Middle frontal gyrus (tissue), 1 donor: ENCODE results near the gene DDIT3.
"Not testable (repeated sequence)": the region's sequence is repeated elsewhere in the genome, so short reads cannot be mapped to it uniquely, and the experiment has no call there.

Source experiments
- DNase-seq: peaks from one replicate; pipeline ENCODE4 v3.0.0-alpha.2; 2015; ENCODE audit warnings: low spot score; ENCODE audit errors: extremely low spot score

DDIT3 gene

DNA sequence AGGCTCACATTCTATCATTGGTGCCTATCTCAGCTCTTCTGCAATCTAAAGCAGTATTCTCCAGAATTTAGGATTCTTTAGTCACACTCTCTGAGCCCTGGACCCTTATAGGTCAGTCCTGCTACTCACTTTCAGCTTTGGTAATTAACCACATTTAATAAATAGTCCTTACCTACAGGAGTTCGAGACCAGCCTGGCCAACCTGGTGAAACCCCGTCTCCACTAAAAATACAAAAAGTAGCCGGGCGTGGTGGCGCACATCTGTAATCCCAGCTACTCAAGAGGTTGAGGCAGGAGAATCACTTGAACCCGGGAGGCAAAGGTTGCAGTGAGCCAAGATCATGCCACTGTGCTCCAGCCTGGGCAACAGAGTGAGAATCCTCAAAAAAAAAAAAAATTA, 6.6 kb downstream of the DDIT3 start:
- not testable (repeated sequence) for DNase-seq

DNA sequence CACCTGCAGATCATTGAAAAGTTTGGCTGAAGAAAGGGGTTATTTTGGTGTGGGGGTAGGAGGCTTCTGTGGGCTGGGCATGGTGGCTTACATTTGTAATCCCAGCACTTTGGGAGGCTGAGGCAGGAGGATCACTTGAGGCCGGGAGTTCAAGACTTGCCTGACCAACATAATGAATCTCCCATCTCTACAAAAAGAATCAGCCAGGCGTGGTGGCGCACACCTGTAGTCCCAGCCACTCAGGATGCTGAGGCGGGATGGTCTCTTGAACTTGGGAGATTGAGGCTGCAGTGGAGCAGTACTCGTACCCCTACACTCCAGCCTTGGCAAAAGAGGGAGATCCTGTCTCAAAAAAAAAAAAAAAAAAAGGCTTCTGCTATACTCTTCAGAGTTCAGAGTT, 7.0 kb downstream of the DDIT3 start:
- DNase-seq: no peak

DNA sequence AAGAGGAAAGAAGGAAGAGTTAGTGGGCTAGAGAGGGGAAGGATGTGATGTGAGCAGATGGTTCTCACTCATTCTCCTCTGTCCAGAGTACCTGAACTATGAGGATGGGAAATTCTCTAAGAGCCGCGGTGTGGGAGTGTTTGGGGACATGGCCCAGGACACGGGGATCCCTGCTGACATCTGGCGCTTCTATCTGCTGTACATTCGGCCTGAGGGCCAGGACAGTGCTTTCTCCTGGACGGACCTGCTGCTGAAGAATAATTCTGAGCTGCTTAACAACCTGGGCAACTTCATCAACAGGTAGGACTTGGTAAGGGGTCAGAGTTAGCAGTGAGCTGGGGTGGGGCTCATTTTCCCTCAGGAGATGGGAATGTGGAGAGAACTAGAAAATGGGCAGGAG, 7.6 kb downstream of the DDIT3 start:
- no peak for DNase-seq

DNA sequence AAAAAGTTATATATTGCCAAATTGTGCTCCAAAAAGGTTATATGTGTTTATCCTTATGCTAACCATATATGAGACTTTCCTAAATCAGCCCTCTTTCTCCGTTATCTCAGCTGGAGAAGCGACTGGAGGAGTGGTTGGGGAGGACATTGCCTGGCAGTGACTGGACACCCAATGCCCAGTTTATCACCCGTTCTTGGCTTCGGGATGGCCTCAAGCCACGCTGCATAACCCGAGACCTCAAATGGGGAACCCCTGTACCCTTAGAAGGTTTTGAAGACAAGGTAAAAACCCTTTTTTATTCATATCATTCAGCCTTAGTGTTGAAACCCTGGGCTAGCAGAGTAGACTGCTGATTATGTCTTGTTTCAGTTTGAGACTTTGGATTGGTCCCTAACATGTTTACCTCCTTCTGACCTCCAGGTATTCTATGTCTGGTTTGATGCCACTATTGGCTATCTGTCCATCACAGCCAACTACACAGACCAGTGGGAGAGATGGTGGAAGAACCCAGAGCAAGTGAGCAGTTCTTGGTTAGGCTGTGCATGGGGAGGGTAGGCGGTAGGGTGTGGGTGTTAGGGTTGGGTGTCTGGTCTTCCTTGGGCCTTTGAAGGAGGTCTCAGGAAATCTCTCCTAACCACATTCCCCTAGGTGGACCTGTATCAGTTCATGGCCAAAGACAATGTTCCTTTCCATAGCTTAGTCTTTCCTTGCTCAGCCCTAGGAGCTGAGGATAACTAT, 8.6 kb downstream of the DDIT3 start:
- no peak for DNase-seq

DNA sequence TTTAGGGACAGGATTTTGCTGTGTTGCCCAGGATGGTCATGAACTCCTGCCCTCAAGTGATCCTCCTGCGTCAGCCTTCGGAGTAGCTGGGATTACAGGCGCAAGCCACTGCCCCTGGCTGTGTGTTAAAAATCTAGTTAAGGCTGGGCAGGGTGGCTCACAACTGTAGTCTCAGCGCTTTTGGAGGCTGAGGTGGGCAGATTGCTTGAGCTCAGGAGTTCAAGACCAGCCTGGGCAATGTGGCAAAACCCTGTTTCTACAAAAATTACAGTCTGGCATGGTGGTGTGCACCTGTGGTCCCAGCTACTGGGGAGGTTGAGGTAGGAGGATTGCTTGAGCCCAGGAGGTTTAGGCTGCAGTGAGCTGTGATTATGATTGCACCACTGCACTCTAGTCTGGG, 9.2 kb downstream of the DDIT3 start:
- DNase-seq: no peak

DNA sequence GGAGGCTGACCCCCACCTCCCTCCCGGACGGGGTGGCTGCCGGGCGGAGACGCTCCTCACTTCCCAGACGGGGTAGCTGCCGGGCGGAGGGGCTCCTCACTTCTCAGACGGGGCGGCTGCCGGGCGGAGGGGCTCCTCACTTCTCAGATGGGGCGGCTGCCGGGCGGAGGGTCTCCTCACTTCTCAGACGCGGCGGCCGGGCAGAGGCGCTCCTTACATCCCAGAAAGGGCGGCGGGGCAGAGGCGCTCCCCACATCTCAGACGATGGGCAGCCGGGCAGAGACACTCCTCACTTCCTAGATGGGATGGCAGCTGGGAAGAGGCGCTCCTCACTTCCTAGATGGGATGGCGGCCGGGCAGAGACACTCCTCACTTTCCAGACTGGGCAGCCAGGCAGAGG, 12.5 kb downstream of the DDIT3 start:
- DNase-seq: not testable (repeated sequence)

DNA sequence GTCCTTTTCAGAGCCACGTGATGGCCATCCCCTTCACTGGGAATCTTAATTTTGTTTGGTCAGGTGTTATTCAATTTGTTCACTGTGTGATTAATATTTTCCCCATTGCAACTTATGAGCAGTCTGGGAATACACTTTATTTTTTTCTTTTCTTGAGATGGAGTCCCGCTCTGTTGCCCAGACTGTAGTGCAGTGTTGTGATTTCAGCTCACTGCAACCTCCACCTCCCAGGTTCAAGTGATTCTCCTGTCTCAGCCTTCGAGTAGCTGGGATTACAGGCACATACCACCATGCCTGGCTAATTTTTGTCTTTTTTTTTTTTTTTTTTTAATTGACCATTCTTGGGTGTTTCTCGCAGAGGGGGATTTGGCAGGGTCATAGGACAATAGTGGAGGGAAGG, 13.8 kb downstream of the DDIT3 start:
- not testable (repeated sequence) for DNase-seq

DNA sequence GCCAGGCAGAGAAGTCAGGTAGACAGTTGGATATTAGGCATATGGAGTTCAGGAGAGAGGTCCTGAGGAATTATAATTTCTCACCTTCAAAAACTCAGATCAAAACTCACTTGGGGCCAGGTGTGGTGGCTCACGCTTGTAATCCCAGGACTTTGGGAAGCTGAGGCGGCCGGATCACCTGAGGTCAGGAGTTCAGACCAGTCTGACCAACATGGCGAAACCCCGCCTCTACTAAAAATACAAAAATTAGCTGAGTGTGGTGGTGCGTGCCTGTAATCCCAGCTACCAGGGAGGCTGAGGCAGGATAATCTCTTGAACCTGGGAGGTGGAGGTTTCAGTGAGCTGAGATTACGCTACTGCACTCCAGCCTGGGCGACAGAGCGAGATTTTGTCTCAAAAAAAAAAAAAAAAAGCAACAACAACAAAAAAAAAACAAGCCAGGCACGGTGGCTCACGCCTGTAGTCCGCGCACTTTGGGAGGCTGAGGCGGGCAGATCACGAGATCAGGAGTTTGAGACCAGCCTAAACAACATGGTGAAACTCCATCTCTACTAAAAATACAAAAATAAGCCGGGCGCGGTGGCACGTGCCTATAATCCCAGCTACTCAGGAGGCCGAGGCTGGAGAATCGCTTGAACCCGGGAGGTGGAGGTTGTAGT, 17.9 kb downstream of the DDIT3 start:
- DNase-seq: not testable (repeated sequence)

DNA sequence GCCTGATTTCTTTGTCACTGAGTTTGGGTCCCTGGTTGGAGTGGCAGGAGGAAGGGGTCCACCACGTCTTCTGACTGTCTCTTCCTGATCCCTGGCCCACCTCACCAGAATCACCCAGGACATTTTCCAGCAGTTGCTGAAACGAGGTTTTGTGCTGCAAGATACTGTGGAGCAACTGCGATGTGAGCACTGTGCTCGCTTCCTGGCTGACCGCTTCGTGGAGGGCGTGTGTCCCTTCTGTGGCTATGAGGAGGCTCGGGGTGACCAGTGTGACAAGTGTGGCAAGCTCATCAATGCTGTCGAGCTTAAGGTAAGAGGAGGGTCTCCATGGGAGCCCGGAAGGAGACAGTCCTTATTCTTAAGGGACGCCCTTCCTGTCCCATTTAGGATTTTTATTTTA, 20.1 kb downstream of the DDIT3 start:
- DNase-seq: no peak

DNA sequence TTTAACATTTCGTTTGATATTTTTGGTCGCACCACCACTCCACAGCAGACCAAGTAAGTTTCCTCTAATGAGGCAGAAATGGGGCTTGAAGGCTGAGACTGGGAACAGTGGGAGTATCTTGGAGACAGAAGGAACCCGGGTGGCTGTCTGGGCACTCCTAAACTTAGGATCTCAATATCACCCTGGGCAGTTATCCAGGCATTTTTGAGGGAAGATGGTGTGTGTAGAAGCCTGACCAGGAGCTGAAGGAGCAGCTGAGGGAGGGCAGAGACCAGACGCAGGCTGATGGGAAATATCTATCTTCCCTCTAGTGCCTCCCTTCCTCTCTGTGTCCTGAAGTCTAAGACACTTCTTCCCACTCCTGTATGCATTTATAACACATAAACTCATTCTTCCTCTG, 21.7 kb downstream of the DDIT3 start:
- no peak for DNase-seq

DNA sequence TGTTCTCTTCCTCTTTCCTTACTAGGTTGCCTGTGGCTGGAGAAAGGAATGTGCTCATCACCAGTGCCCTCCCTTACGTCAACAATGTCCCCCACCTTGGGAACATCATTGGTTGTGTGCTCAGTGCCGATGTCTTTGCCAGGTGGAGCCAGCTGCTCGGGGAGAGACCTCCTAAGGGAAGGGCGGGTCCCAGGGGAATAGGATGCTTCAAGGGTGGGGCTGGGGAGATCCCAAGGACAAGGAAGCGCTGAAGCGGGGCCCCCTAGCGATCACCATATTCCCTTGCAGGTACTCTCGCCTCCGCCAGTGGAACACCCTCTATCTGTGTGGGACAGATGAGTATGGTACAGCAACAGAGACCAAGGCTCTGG, 22.2 kb downstream of the DDIT3 start:
- no peak for DNase-seq

DNA sequence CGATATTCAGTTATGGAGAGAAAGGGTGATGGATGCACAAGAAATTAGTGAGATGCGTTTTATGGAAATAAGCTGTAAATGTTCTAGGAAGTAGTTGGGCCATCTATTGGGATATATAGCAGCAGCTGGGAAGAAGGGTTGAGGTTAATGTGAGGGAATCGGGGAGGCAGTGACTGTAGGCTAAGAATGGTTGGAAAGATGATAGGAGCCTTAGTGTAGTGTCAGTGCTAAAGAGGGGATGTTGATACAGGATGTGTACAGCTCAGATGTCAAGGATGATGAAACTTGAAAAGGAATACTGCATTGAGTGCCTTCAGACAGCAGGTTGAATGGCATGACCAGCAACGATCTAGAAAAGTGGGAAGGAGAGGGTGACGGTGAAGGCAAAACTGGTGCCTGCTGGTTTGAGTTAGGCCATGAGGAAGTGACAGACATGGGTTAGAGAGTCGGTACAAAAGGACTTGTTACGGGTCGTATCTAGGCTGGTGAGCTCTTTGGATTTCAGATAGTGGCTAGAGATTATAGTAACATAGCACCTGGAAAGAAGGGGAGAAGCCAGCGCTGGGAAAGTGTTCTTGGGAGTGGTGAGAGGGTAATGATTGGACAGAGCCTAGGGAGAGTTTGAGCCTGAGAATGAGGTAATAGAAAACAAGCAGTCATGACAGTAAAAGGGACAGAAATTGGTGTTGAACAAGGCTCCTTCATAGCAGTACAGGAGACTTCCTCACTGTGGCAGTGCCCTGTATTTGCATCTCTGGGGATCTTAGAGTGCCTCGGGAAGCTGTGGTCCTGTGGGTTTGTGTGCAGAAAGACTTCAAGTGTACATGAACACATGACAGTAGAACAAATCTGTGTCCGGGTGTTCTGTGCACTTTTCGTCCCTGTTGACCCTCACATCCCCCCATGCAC, 22.8 kb downstream of the DDIT3 start:
- DNase-seq: no peak

DNA sequence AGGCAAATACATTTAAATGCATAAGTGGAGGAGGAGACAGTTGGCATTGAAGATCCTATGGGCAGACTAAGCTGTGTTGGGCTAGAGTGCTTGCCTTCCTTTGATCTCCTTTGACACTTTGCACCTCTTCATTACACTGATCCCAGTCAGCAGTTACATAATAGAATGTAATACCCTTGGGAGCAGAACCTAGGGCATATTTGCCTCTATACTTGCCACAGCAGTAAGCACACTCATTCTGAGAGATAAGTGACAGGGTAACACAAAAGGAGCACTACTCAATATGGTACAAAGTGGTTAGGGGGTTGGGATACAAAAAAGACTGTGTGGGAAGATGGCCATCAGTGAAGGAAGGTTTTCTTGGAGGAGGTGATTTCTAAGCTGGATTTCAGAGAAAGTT, 23.5 kb downstream of the DDIT3 start:
- no peak for DNase-seq

DNA sequence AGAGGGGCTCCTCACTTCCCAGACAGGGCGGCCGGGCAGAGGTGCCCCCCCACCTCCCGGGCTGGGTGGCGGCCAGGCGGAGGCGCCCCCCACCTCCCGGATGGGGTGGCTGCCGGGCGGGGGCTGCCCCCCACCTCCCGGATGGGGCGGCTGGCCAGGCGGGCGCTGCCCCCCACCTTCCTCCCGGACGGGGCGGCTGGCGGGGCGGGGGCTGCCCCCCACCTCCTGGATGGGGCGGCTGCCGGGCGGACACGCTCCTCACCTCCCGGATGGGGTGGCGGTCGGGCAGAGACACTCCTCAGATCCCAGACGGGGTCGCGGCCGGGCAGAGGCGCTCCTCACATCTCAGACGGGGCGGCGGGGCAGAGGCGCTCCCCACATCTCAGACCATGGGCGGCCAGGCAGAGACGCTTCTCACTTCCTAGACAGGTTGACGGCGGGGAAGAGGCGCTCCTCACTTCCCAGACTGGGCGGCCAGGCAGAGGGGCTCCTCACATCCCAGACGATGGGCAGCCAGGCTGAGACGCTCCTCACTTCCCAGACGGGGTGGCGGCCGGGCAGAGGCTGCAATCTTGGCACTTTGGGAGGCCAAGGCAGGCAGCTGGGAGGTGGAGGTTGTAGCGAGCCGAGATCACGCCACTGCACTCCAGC, 25.1 kb downstream of the DDIT3 start:
- not testable (repeated sequence) for DNase-seq

DNA sequence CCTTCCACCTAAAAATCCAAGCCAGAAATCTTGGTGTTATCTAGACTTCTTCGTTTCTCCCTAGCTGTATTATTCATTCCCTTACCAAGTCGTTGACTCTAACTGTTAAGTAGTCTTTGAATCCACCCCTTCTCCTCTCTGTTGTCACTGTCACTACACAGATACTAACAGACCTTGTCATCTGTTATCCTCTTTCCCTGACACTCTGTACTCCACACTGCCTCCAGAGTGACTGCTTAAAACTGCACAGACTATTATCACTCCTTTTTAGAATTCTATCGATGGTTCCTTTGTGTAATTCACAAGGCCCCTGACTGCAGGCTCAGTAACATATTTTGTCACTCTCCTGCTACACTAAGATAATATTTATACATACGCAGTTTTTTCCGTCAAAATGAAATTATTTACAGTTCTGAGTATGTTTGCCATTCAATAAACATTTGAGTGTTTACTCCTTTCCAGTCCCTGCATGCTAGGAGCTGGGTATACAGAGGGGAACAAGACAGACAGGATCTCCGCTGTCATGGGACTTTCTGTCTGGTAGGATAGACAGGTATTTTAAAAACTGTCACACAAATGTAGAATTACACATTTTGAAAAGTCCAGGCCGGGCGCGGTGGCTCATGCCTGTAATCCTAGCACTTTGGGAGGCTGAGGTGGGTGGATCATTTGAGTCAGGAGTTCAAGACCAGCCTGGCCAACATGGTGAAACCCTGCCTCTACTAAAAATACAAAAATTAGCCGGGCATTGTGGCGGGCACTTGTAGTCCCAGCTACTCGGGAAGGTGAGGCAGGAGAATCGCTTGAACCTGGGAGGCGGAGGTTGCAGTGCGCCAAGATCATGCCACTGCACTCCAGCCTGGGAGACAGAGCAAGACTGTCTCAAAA, 28.7 kb downstream of the DDIT3 start:
- DNase-seq: no peak

DNA sequence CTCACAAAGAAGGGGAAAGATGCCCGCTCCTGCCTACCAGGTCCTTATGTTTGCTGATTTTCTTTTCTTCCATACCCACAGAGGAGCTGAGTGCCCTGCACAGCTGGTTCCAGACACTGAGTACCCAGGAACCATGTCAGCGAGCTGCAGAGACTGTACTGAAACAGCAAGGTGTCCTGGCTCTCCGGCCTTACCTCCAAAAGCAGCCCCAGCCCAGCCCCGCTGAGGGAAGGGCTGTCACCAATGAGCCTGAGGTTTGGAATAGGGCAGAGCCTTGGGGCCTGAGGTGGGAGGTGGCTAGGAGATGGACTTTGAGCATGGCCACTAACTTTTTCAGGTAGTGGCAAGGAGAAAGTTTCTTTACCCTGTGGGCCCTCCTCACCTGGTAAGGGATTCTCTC, 30.2 kb downstream of the DDIT3 start:
- DNase-seq: no peak

DNA sequence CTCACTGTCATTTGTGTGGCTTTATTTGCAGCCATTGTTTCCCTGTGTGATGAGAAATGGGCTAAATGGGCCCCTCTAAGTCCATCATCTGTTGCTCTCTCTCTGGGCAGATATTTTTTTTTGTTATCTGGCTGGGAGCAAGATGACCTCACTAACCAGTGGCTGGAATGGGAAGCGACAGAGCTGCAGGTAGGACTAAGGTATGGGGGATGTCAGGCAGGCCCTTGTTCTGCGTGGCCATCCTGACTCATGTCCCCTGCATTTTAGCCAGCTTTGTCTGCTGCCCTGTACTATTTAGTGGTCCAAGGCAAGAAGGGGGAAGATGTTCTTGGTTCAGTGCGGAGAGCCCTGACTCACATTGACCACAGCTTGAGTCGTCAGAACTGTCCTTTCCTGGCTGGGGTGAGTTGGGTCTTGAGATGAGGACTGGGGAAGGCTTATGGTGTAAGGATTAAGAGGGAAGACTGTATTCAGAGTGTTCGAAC, 31.1 kb downstream of the DDIT3 start:
- no peak for DNase-seq

DNA sequence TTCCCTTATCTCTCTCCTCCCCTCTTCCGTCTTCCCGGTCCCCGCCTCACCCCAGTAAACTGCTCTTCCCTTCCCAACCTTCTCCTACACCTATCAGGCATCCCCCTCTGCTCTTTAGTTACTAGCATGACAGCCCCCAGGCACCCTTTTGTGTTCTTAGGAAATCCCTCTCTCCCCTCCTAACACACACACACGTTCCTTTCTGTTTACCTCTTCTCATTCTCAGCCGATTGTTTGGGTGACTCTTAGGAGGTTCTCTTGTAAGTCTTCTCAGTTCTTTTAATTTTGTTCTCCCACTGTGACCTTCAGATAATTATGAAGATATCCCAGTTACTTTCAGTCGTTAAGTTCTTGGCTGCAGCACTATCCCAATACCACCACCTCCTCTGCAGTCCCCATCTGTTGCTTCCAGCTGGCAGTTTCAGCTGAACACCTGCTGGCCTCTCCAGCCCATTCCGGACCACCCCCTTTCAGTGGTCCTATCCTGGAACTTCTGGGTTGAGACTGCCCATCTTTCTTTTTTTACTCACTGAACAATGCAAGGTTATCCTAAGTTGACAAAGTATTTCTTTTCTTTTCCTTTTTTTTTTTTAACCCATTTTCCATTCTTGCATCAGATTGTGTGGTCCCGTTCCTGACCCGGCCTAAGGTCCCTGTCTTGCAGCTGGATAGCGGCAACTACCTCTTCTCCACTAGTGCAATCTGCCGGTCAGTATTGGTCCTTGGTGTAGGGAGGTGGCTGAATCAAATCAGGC, 31.7 kb downstream of the DDIT3 start:
- no peak for DNase-seq

DNA sequence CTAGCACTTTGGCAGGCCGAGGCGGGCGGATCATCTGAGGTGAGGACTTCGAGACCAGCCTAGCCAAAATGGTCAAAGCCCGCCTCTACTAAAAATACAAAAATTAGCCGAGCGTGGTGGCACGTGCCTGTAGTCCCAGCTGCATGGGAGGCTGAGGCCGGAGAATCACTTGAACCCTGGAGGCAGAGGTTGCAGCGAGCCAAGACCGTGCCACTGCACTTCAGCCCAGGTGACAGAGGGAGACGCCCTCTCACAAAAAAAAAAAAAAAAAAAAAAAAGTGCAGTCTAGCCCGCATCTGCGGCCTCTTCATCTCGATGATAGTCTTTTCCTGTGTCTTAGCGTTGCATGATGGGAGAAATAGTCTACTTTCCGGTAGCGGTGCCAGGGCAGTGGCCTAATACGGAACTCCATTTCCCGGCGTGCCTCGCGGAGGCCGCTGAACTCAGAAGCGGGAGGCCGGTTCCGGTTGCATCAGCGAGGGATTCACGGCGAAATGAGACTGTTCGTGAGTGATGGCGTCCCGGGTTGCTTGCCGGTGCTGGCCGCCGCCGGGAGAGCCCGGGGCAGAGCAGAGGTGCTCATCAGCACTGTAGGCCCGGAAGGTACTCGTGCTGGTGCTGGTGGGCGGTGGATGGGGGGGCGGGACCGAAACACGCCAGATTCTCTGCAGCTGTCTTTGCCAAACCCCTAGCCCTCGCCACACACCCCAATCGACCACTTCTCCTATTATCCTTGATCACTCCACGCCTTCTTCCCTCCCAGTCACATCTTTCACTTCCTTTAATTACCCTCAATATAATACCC, 32.5 kb downstream of the DDIT3 start, which contains the start of gene MARS1:
TSS of gene MARS1 (plus strand) at position 472 of the 805 bp plus-strand sequence. CDS start at position 495, 23 bp downstream.
- DNase-seq: peak; percentile 98
